IMR-90 (cell line): ENCODE data around the gene HDAC10. TPM values are rescaled to one million over a fixed set of nuclear protein-coding genes. Genes with fewer than 3 reads are reported as not detected.

Source experiments
- ATAC-seq: fragments of 200-7000 bp; cut with Tn5 transposase; 2 replicates; pipeline ENCODE4 v1.9.1; 2020; ENCODE audit warnings: low read depth, mild to moderate bottlenecking, moderate library complexity
- BruUV-seq: library from RNA; stranded (reverse); fragments of 400-500 nt; replicated peaks from 2 replicates; lab custom pipeline; 2021; lab: Mats Ljungman, UMichigan
- CTCF ChIA-PET: fragments of 300-600 bp; formaldehyde crosslinking; extraction: SDS; loops from one replicate; lab custom pipeline; 2021; ENCODE audit warnings: antibody characterized with exemption; lab: Yijun Ruan, JAX
- POLR2A ChIA-PET: fragments of 300-600 bp; sonication (Branson Sonifier 250); formaldehyde crosslinking; loops from one replicate; lab custom pipeline; 2022; ENCODE audit warnings: antibody characterized with exemption; ENCODE audit not compliant: unreplicated experiment; lab: Charles Lee
- DNase-seq: peaks from one replicate; pipeline ENCODE4 v3.0.0; 2013
- H2AFZ ChIP-seq: replicated peaks from 2 replicates; pipeline ENCODE3; 2013; ENCODE audit warnings: low read length, mild to moderate bottlenecking; ENCODE audit not compliant: poor library complexity
- H2AK5ac ChIP-seq: 2 replicates; pipeline ENCODE4 v1.6.1; 2013; ENCODE audit warnings: low read depth, low read length, inconsistent platforms
- H2AK9ac ChIP-seq: replicated peaks from 2 replicates; pipeline ENCODE3; 2013; ENCODE audit warnings: mild to moderate bottlenecking, low read depth, low read length, moderate library complexity; ENCODE audit not compliant: poor library complexity
- H2BK120ac ChIP-seq: 2 replicates; pipeline ENCODE4 v1.6.1; 2013; ENCODE audit warnings: low read depth, low read length, inconsistent platforms
- H2BK15ac ChIP-seq: 3 replicates; pipeline ENCODE4 v1.6.1; 2013; ENCODE audit warnings: low read depth, low read length, inconsistent platforms
- H2BK20ac ChIP-seq: 2 replicates; pipeline ENCODE4 v1.6.1; 2013; ENCODE audit warnings: low read depth, mild to moderate bottlenecking, inconsistent platforms, low read length, moderate library complexity
- H2BK5ac ChIP-seq: 2 replicates; pipeline ENCODE4 v1.6.1; 2013; ENCODE audit warnings: mild to moderate bottlenecking, low read depth, low read length, inconsistent platforms; ENCODE audit not compliant: poor library complexity, severe bottlenecking
- H3K14ac ChIP-seq: replicated peaks from 2 replicates; pipeline ENCODE4 v1.6.1; 2013; ENCODE audit warnings: low read depth, low read length, inconsistent platforms
- H3K18ac ChIP-seq: 2 replicates; pipeline ENCODE4 v1.6.1; 2013; ENCODE audit warnings: low read depth, low read length, control low read depth
- H3K23ac ChIP-seq: 2 replicates; pipeline ENCODE4 v1.6.1; 2013; ENCODE audit warnings: low read depth, low read length, inconsistent platforms
- H3K27ac ChIP-seq: 2 replicates; pipeline ENCODE4 v1.5.1; 2013; ENCODE audit warnings: mild to moderate bottlenecking, control low read depth, low read length; ENCODE audit not compliant: insufficient read depth
- H3K27me3 ChIP-seq: 2 replicates; pipeline ENCODE4 v1.6.1; 2013; ENCODE audit warnings: low read length; ENCODE audit not compliant: control insufficient read depth, insufficient read depth
- H3K36me3 ChIP-seq: 2 replicates; pipeline ENCODE4 v1.6.1; 2013; ENCODE audit warnings: low read length, mixed read lengths; ENCODE audit not compliant: control insufficient read depth, insufficient read depth
- H3K4ac ChIP-seq: 2 replicates; pipeline ENCODE4 v1.6.1; 2013; ENCODE audit warnings: low read depth, low read length, inconsistent platforms
- H3K4me1 ChIP-seq: 2 replicates; pipeline ENCODE4 v1.6.1; 2013; ENCODE audit warnings: low read length, mixed read lengths; ENCODE audit not compliant: control insufficient read depth, insufficient read depth
- H3K4me2 ChIP-seq: 2 replicates; pipeline ENCODE4 v1.6.1; 2013; ENCODE audit warnings: low read depth, mild to moderate bottlenecking, control low read depth, low read length, moderate library complexity
- H3K4me3 ChIP-seq: 2 replicates; pipeline ENCODE4 v1.5.1; 2013; ENCODE audit warnings: low read depth, mild to moderate bottlenecking, control low read depth, low read length, moderate library complexity; ENCODE audit not compliant: insufficient read depth
- H3K56ac ChIP-seq: 2 replicates; pipeline ENCODE4 v1.6.1; 2013; ENCODE audit warnings: low read length, inconsistent platforms; ENCODE audit not compliant: insufficient read depth; ENCODE audit errors: extremely low read depth
- H3K79me1 ChIP-seq, 2 experiments: 2 replicates each; pipeline ENCODE4 v1.6.1; 2013; ENCODE audit warnings: low read length in 2 of 2, inconsistent platforms in 1 of 2, low read depth in 1 of 2
- H3K9ac ChIP-seq: 2 replicates; pipeline ENCODE4 v1.6.1; 2013; ENCODE audit warnings: low read depth, low read length, control low read depth
- H3K9me1 ChIP-seq: 2 replicates; pipeline ENCODE4 v1.6.1; 2013; ENCODE audit warnings: low read length, inconsistent platforms; ENCODE audit not compliant: insufficient read depth
- H3K9me3 ChIP-seq: 2 replicates; pipeline ENCODE4 v1.6.1; 2013; ENCODE audit warnings: low read length; ENCODE audit not compliant: control insufficient read depth, insufficient read depth
- H4K20me1 ChIP-seq: 2 replicates; pipeline ENCODE4 v1.6.1; 2013; ENCODE audit warnings: low read length, inconsistent platforms; ENCODE audit not compliant: insufficient read depth
- H4K5ac ChIP-seq: 2 replicates; pipeline ENCODE4 v1.6.1; 2013; ENCODE audit warnings: mild to moderate bottlenecking, low read depth, low read length, control low read depth
- H4K8ac ChIP-seq, 2 experiments: 2 replicates each; pipeline ENCODE4 v1.6.1; 2013; ENCODE audit warnings: low read depth in 2 of 2, low read length in 2 of 2, control low read depth in 1 of 2, inconsistent platforms in 1 of 2
- H4K91ac ChIP-seq: 2 replicates; pipeline ENCODE4 v1.6.1; 2013; ENCODE audit warnings: low read depth, low read length, inconsistent platforms; ENCODE audit not compliant: insufficient read depth
- MAFK ChIP-seq: IDR thresholded peaks from 2 replicates; pipeline ENCODE4 v1.6.1; 2012; ENCODE audit warnings: low read depth, low read length, improper control_type of control experiment
- MAZ ChIP-seq: IDR thresholded peaks from 2 replicates; pipeline ENCODE4 v1.6.1; 2012; ENCODE audit warnings: low read depth, mild to moderate bottlenecking, low read length, improper control_type of control experiment, moderate library complexity, borderline replicate concordance
- WGBS, 2 experiments: methylation state at CpG; one replicate each; pipeline versions ENCODE4 v1.1.5 to v1.1.7; 2013; ENCODE audit warnings: missing lambda C conversion rate in 2 of 2; ENCODE audit not compliant: insufficient read length in 1 of 2; ENCODE audit errors: extremely low coverage in 2 of 2; 5-methylcytosine and 5-hydroxymethylcytosine counted together
- dilution Hi-C: fragments of 300-500 bp; cut with HindIII; formaldehyde crosslinking; loops from one replicate; pipeline ENCODE4 v1.14.3; 2018; ENCODE audit warnings: low sequenced_read_pairs; ENCODE audit not compliant: unreplicated experiment
- in situ Hi-C: fragments of 300-500 bp; cut with MboI; formaldehyde crosslinking; loops from 3 replicates; pipeline ENCODE4 v1.14.3; 2019; ENCODE audit warnings: low sequenced_read_pairs, inconsistent platforms, mixed read lengths
- intact Hi-C: fragments of 100-400 bp; cut with micrococcal nuclease; formaldehyde crosslinking; loops from 2 replicates; pipeline ENCODE4 v1.10.0; 2022
- polyA plus RNA-seq, 3 experiments: library from polyadenylated mRNA; depleted of rRNA; stranded (reverse); fragments of >200 nt; gene quantifications; 2 replicates each; pipeline ENCODE4 v1.2.3, GENCODE V29; 2012; ENCODE audit warnings: low replicate concordance in 1 of 3
- total RNA-seq: library from RNA; depleted of rRNA; stranded (reverse); fragments of >200 nt; gene quantifications from 2 replicates; pipeline ENCODE4 v1.2.3, GENCODE V29; 2012

HDAC10 gene
- total and polyA plus RNA-seq, 2 of the 4 experiments (the other 2 are of a cell fraction) = 3.9 to 35.7 TPM

- no peak for DNase-seq
- H3K4ac ChIP-seq = no peak overlapping the region
- no peak overlapping the region for H4K91ac ChIP-seq
- H3K27ac ChIP-seq = no peak overlapping the region
- no peak for ATAC-seq
- peaks cover 9 to 43% of the 10 kb centered on the region in 2 experiments; a peak in 3 of 4 replicates for H3K79me1 ChIP-seq
- no TSS peak for BruUV-seq
- no peaks in the 10 kb centered on the region for H3K9me3 ChIP-seq
- H3K4me2 ChIP-seq = no peak overlapping the region
- H3K56ac ChIP-seq = no peak overlapping the region
- H4K8ac ChIP-seq = no peak overlapping the region
- no peak overlapping the region for H2AFZ ChIP-seq
- 89% methylated on average over 6 of the region's 24 CpGs; no CpG with 5 or more reads in 1 of the 2 experiments for WGBS, 2 experiments
- H2AK5ac ChIP-seq = no peak overlapping the region; the same call in 1 of the 2 replicates
- H2BK20ac ChIP-seq = no peak overlapping the region
- no peak overlapping the region for H3K9ac ChIP-seq
- peak overlapping the region; percentile 72 for H2AK9ac ChIP-seq
- H3K18ac ChIP-seq = no peak overlapping the region
- no peaks in the 10 kb centered on the region for H3K27me3 ChIP-seq
- H3K4me1 ChIP-seq = peaks cover 17% of the 10 kb centered on the region
- H4K5ac ChIP-seq = no peak overlapping the region
- peaks cover 4% of the 10 kb centered on the region; the same call in 1 of the 2 replicates for H3K9me1 ChIP-seq
- H4K20me1 ChIP-seq = peaks cover 24% of the 10 kb centered on the region
- CTCF ChIA-PET = no interaction called here
- H3K14ac ChIP-seq = no peak overlapping the region
- in situ Hi-C loops = no loop called here
- no peak overlapping the region for H2BK120ac ChIP-seq
- intact Hi-C loops = no loop called here
- no peak overlapping the region for H2BK15ac ChIP-seq
- no peak overlapping the region for H3K23ac ChIP-seq
- no peak overlapping the region for H2BK5ac ChIP-seq
- H3K36me3 ChIP-seq = peaks cover 31% of the 10 kb centered on the region; the same call in 1 of the 2 replicates
- dilution Hi-C loops = no loop called here
- H3K4me3 ChIP-seq = no peak overlapping the region
- POLR2A ChIA-PET = no interaction called here
- TF ChIP-seq MAFK (peak; percentile 83), MAZ (no peak)
Observed at GRCh38 chr22:50258361-50259292, 7.6 kb upstream of the HDAC10 start.
